ENCODE measurements around the gene TMEM25. TPM values are rescaled to one million over a fixed set of nuclear protein-coding genes. Genes with fewer than 3 reads are reported as not detected.

The TMEM25 gene
- total RNA-seq, 1 experiment from 2014 or later: 7.8 TPM

DNA sequence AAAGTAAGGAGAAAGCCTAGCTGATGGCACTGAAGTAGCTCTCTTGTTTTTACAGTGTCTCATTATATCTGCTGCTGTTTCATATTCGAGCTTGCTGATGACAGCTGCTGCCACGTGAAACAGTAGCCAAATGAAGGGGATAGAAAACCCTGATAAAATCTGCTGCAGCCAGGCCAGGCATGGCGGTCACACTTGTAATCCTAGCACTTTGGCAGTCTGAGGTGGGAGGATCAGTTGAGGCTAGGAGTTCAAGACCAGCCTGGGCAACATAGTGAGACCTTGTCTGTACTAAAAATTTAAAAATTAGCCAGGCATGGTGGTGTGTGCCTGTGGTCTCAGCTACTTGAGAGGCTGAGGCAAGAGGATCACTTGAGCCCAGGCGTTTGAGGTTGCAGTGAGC, 21.3 kb downstream of the TMEM25 start:
- intact Hi-C loops (cut with micrococcal nuclease; ENCODE audit: unreplicated experiment): no loop called here
- Mint-ChIP-seq H3K4me3 (ENCODE audit: low read depth, unreplicated experiment) (no peak overlapping the region), H3K9me3 (ENCODE audit: low read depth, unreplicated experiment) (no peaks in the 10 kb centered on the region), H3K27me3 (ENCODE audit: unreplicated experiment) (no peaks in the 10 kb centered on the region), H3K27ac (ENCODE audit: unreplicated experiment) (no peak overlapping the region), H3K4me1 (ENCODE audit: low read depth, unreplicated experiment) (no peaks in the 10 kb centered on the region), H3K36me3 (ENCODE audit: insufficient read depth, unreplicated experiment) (no peaks in the 10 kb centered on the region)
- no peak for TF ChIP-seq CTCF (IDR thresholded peaks at IDR 0.05; ENCODE audit: unreplicated experiment)
- CTCF ChIA-PET: no interaction called here
- no peak for DNase-seq
- no TSS peak for BruUV-seq (replicated peaks)

DNA sequence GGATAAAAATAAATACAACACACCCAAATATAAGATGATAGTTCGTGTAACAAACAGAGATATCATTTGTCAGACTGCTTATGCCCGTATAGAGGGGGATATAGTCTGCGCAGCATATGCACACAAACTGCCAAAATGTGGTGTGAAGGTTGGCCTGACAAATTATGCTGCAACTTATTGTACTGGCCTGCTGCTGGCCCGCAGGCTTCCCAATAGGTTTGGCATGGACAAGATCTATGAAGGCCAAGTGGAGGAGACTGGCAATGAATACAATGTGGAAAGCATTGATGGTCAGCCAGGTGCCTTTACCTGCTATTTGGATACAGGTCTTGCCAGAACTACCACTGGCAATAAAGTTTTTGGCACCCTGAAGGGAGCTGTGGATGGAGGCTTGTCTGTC, 29.8 kb downstream of the TMEM25 start:
- Mint-ChIP-seq H3K9me3 (ENCODE audit: low read depth, unreplicated experiment) (no peaks in the 10 kb centered on the region), H3K4me1 (ENCODE audit: low read depth, unreplicated experiment) (no peaks in the 10 kb centered on the region), H3K27me3 (ENCODE audit: unreplicated experiment) (no peaks in the 10 kb centered on the region), H3K36me3 (ENCODE audit: insufficient read depth, unreplicated experiment) (peaks cover 4% of the 10 kb centered on the region), H3K27ac (ENCODE audit: unreplicated experiment) (no peak overlapping the region), H3K4me3 (ENCODE audit: low read depth, unreplicated experiment) (no peak overlapping the region)
- no TSS peak for BruUV-seq (replicated peaks)
- CTCF ChIA-PET: no interaction called here
- intact Hi-C loops (cut with micrococcal nuclease; ENCODE audit: unreplicated experiment): no loop called here
- TF ChIP-seq CTCF (IDR thresholded peaks at IDR 0.05; ENCODE audit: unreplicated experiment): no peak
- no peak for DNase-seq

DNA sequence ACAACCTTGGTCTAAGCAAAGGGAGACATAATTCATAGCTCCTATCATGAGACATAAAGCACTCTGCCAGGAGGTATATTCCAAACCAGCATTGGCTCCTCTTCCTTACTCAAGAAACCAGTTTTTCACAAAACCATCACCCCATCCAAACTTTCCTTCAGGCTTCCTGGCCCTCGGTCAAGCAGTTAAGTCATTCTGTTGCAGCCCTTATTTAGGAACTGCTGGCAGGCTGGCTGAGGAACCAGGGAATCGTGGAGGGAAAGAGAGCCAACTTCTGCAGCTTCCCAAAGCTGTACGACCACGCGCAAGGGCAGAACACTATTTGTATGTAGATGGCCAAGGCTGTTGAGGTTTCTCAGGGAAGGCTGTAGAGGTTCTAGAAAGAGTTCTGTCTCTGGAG, 34.1 kb downstream of the TMEM25 start:
- intact Hi-C loops (cut with micrococcal nuclease; ENCODE audit: unreplicated experiment): loop anchor here (5.0 kb wide), 1 partner anchor 268 kb away; no protein-coding TSS in a partner anchor
- H3K36me3 Mint-ChIP-seq (ENCODE audit: insufficient read depth, unreplicated experiment): peaks cover 6% of the 10 kb centered on the region
- CTCF ChIA-PET: no interaction called here

DNA sequence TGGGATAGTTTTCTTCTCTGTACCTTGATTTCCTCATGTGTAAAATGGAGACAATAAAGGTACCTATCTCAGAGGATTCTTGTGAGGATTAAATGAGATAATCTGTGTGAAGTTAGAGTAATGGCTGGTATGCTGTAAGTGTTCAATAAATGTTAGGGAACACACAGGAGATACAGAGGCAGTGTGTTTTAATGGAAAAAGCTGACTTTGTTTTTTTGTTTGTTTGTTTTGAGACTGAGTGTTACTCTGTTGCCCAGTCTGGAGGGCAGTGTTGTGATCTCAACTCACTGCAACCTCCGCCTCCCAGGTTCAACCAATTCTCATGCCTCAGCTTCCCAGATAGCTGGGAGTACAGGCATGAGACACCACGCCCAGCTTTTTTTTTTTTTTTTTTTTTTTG, 38.7 kb downstream of the TMEM25 start:
- H3K27ac Mint-ChIP-seq (ENCODE audit: unreplicated experiment): no peak overlapping the region
- intact Hi-C loops (cut with micrococcal nuclease; ENCODE audit: unreplicated experiment): loop anchor here (5.0 kb wide), 1 partner anchor 272 kb away; no protein-coding TSS in a partner anchor
- no peak for TF ChIP-seq CTCF (IDR thresholded peaks at IDR 0.05; ENCODE audit: unreplicated experiment)
- CTCF ChIA-PET: interaction anchor here (0.6 kb wide), 1 partner anchor 514 kb away, joined by 3 read pairs; no protein-coding TSS in a partner anchor
- H3K4me1 Mint-ChIP-seq (ENCODE audit: low read depth, unreplicated experiment): no peaks in the 10 kb centered on the region
- no peak overlapping the region for H3K4me3 Mint-ChIP-seq (ENCODE audit: low read depth, unreplicated experiment)
- H3K9me3 Mint-ChIP-seq (ENCODE audit: low read depth, unreplicated experiment): no peaks in the 10 kb centered on the region
- H3K27me3 Mint-ChIP-seq (ENCODE audit: unreplicated experiment): no peaks in the 10 kb centered on the region
- BruUV-seq (replicated peaks): no TSS peak
- H3K36me3 Mint-ChIP-seq (ENCODE audit: insufficient read depth, unreplicated experiment): peaks cover 27% of the 10 kb centered on the region
- no peak for DNase-seq

More for the DNA sequence above, 34.1 kb downstream of the TMEM25 start:
- Mint-ChIP-seq H3K27ac (ENCODE audit: unreplicated experiment) (no peak overlapping the region), H3K27me3 (ENCODE audit: unreplicated experiment) (no peaks in the 10 kb centered on the region), H3K4me3 (ENCODE audit: low read depth, unreplicated experiment) (peak overlapping the region; percentile 76), H3K4me1 (ENCODE audit: low read depth, unreplicated experiment) (no peaks in the 10 kb centered on the region), H3K9me3 (ENCODE audit: low read depth, unreplicated experiment) (no peaks in the 10 kb centered on the region)
- no TSS peak for BruUV-seq (replicated peaks)
- no peak for TF ChIP-seq CTCF (IDR thresholded peaks at IDR 0.05; ENCODE audit: unreplicated experiment)
- DNase-seq: no peak
